ENCODE measurements around the gene OR5I1.

Gene OR5I1

GRCh38 chr11:55936300-55936699 is at the start of gene OR5I1:
Gene OR5I1 (minus strand): TSS chr11:55936400. CDS start chr11:55936400, 0 bp downstream.
- no peak for DNase-seq (ENCODE audit: low spot score)
- TF ChIP-seq CTCF (IDR thresholded peaks at IDR 0.05; ENCODE audit: extremely low read depth, missing control alignments), result no peak

- no peak for TF ChIP-seq CTCF (IDR thresholded peaks at IDR 0.05; ENCODE audit: extremely low read depth, missing control alignments)
- DNase-seq (ENCODE audit: low spot score), result no peak
These were observed 34.7 kb upstream of the OR5I1 start for GRCh38 chr11:55970935-55971334.

GRCh38 chr11:55969845-55970244 is 33.6 kb upstream of the OR5I1 start, which contains the start of gene OR10AG1:
Gene OR10AG1 (minus strand): TSS chr11:55969945. CDS start chr11:55969907, 38 bp downstream.
- no peak for TF ChIP-seq CTCF (IDR thresholded peaks at IDR 0.05; ENCODE audit: extremely low read depth, missing control alignments)

GRCh38 chr11:55967914-55968313 is 31.7 kb upstream of the OR5I1 start:
- TF ChIP-seq CTCF (IDR thresholded peaks at IDR 0.05; ENCODE audit: extremely low read depth, missing control alignments), result no peak
- DNase-seq (ENCODE audit: low spot score), result no peak

More at GRCh38 chr11:55969845-55970244, 33.6 kb upstream of the OR5I1 start, which contains the start of gene OR10AG1:
- no peak for DNase-seq (ENCODE audit: low spot score)

- no peak for TF ChIP-seq CTCF (IDR thresholded peaks at IDR 0.05; ENCODE audit: extremely low read depth, missing control alignments)
- DNase-seq (ENCODE audit: low spot score), result no peak
These were observed 30.2 kb upstream of the OR5I1 start for GRCh38 chr11:55966391-55966790.

- DNase-seq (ENCODE audit: low spot score), result no peak
- no peak for TF ChIP-seq CTCF (IDR thresholded peaks at IDR 0.05; ENCODE audit: extremely low read depth, missing control alignments)
These were observed 20.3 kb upstream of the OR5I1 start for GRCh38 chr11:55956521-55956920.

GRCh38 chr11:55949330-55949729 is 13.1 kb upstream of the OR5I1 start:
- no peak for TF ChIP-seq CTCF (IDR thresholded peaks at IDR 0.05; ENCODE audit: extremely low read depth, missing control alignments)
- DNase-seq (ENCODE audit: low spot score), result no peak
